Measurements from ENCODE around the gene PKIG. TPM values are rescaled to one million over a fixed set of nuclear protein-coding genes. Genes with fewer than 3 reads are reported as not detected.
"Not testable (repeated sequence)": the region's sequence is repeated elsewhere in the genome, so short reads cannot be mapped to it uniquely, and the experiment has no call there.

PKIG gene
- total RNA-seq, 2 experiments from 2014 or later, result 1.1 to 1.6 TPM

DNA sequence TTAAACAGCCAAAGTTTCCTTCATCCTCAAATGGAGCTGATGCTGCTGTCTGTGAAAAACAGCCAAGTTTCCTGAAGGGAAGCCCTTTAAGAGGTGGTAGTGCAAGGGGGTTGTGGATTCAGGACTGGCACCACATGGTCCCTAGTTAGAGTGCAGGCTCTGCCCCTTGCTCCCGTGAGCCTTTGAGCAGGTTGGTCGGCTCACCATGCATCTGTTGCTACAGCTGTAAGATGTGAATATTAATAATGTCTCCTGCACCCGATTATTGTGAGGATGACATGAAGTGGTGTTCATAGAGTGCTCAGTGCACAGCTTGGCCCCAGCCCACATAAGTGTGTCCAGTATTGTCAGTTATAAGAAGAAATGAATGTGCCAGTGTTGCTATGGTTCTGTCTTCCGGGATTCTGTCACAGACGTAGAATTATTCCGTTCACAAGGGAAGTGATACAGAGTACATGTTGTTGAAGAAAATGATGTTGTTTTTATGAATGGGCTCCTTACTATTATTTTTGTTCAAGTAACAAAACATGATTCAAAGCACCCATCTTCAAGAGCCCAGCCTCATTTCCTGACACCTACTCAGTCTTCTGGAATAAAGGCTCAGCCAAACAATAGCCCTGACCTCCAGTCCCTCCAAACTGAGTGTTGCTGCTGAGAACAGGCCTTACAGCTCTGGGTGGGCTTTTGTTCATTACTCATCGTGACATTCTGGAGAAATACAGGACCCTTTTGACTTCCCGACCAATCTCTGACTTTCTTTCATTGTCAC lies 2.9 kb upstream of the PKIG start:
- Mint-ChIP-seq H3K9me3 (ENCODE audit: low read depth) (no peaks in the 10 kb centered on the region), H3K4me3 (no peak overlapping the region), H3K27ac (no peak overlapping the region), H3K36me3 (no peaks in the 10 kb centered on the region), H3K4me1 (peaks cover 27% of the 10 kb centered on the region), H3K27me3 (peaks cover 2% of the 10 kb centered on the region)
- CTCF ChIA-PET, result no interaction called here
- DNase-seq (no peak), ATAC-seq (no peak)

GRCh38 chr20:44580581-44581268 lies 1.7 kb upstream of the PKIG start:
- Mint-ChIP-seq H3K27me3 (peaks cover 2% of the 10 kb centered on the region), H3K4me1 (peaks cover 28% of the 10 kb centered on the region), H3K4me3 (no peak overlapping the region), H3K36me3 (no peaks in the 10 kb centered on the region), H3K9me3 (ENCODE audit: low read depth) (no peaks in the 10 kb centered on the region), H3K27ac (no peak overlapping the region)
- no peak for DNase-seq
- CTCF ChIA-PET, result interaction anchor here (0.8 kb wide), 1 partner anchor 105 kb away, joined by 3 read pairs; no protein-coding TSS in a partner anchor
- ATAC-seq, result no peak

GRCh38 chr20:44581515-44581914 lies 864 bp upstream of the PKIG start:
- Mint-ChIP-seq H3K9me3 (ENCODE audit: low read depth) (no peaks in the 10 kb centered on the region), H3K36me3 (no peaks in the 10 kb centered on the region)

DNA sequence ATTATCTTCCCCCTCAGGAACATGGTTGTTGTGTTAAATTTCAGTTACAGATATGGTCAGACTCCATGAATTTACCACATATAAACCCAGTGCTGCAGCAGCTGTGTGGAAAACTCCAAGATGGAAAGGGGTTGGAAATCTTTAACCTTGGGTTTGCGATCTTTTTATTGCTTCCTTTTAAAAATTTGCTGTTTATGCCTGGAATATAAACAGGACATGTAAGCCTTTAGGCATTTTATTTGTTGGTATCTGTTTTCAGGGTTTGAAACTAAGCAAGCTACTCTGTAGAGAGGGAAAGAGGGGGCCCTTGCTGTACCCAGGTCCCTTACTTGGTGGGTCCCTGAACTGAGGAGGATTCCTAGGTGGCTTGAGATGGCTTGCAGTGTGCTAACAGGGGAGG lies 778 bp downstream of the PKIG start:
- no peak for DNase-seq
- Mint-ChIP-seq H3K4me3 (no peak overlapping the region), H3K27ac (no peak overlapping the region), H3K9me3 (ENCODE audit: low read depth) (no peaks in the 10 kb centered on the region), H3K4me1 (peaks cover 16% of the 10 kb centered on the region), H3K27me3 (peaks cover 7% of the 10 kb centered on the region), H3K36me3 (no peaks in the 10 kb centered on the region)
- CTCF ChIA-PET, result interaction anchor here (1.2 kb wide), 1 partner anchor 23 kb away, joined by 3 read pairs; no protein-coding TSS in a partner anchor
- no peak for ATAC-seq

More at GRCh38 chr20:44581515-44581914, 864 bp upstream of the PKIG start:
- Mint-ChIP-seq H3K4me1 (peaks cover 26% of the 10 kb centered on the region), H3K27me3 (peaks cover 2% of the 10 kb centered on the region), H3K27ac (no peak overlapping the region), H3K4me3 (no peak overlapping the region)
- no peak for DNase-seq
- ATAC-seq, result no peak
- CTCF ChIA-PET, result no interaction called here

DNA sequence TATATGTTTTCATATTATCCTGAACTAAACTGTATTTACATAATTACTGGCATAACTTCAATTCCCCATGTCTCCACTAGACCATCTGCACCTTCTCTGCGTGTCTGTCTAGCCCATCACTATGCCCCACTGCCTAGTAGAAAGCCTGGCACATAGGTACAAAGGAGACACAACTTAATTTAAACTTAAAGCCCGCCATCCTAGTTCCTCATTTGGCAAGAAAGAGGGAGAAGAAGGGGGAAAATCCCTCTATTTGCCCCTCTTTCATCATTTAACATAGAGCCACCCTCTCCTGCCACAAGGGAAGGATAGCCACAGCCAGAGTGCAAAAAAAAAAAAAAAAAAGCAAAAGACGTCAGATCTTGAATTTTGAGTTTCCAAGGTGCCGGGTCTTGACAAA lies 1.8 kb downstream of the PKIG start:
- ATAC-seq (no peak), DNase-seq (no peak)
- H3K27me3 Mint-ChIP-seq, result peaks cover 5% of the 10 kb centered on the region
- no peak overlapping the region for H3K27ac Mint-ChIP-seq
- H3K36me3 Mint-ChIP-seq, result no peaks in the 10 kb centered on the region
- H3K9me3 Mint-ChIP-seq (ENCODE audit: low read depth), result no peaks in the 10 kb centered on the region
- no peak overlapping the region for H3K4me3 Mint-ChIP-seq
- CTCF ChIA-PET, result no interaction called here
- H3K4me1 Mint-ChIP-seq, result peaks cover 15% of the 10 kb centered on the region

DNA sequence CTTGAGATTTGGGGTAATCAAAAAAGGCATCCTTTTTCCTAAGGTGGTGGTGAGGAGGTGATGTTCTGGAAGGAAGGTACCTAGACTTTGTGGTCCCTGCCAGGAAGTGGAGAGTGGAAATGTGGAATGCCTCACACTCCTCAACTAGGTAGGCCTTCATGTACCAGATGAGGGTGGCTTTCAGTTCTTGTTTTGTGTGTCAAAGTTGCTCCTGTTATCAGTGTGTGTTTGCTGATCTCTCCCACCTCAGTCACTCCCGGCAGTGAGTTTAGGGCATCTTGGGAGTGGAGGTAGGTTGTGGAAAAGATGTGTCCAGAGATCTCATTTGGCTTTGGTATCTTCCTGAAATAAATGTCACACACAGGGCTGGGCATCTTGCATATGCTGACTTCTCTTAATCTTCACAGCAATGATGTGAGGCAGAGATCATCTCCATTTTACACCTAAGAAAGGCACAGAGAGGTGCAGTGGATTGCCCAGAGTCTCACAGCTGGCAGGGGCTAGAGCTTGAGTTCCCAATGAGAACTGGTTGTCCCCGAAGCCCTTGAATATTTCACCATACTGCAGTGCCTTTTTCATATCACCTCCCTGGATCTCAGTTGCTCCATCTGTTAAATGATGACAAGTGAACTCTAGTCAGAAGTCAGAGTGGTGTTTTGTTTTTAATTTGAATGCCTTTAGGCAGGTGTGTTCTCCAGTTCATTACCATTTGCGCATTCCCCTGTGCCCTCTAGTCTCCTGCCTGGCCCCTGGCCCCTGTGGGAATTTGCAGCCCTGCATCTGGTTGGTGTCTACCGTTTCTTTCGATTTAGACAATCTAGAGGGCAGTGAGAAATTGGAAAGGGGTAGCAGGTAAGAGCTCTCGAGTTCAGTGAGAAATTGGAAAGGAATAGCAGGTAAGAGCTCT lies 2.9 kb downstream of the PKIG start:
- Mint-ChIP-seq H3K9me3 (ENCODE audit: low read depth) (no peaks in the 10 kb centered on the region), H3K27me3 (peaks cover 5% of the 10 kb centered on the region), H3K36me3 (no peaks in the 10 kb centered on the region), H3K27ac (no peak overlapping the region), H3K4me1 (peaks cover 15% of the 10 kb centered on the region), H3K4me3 (no peak overlapping the region)
- ATAC-seq (no peak), DNase-seq (no peak)
- CTCF ChIA-PET, result interaction anchor here (1.1 kb wide), 1 partner anchor 12 kb away, joined by 3 read pairs; no protein-coding TSS in a partner anchor

- H3K4me1 Mint-ChIP-seq, result peaks cover 6% of the 10 kb centered on the region
- ATAC-seq, result no peak
- DNase-seq, result no peak
Measured at GRCh38 chr20:44586289-44586911, 4.0 kb downstream of the PKIG start.

DNA sequence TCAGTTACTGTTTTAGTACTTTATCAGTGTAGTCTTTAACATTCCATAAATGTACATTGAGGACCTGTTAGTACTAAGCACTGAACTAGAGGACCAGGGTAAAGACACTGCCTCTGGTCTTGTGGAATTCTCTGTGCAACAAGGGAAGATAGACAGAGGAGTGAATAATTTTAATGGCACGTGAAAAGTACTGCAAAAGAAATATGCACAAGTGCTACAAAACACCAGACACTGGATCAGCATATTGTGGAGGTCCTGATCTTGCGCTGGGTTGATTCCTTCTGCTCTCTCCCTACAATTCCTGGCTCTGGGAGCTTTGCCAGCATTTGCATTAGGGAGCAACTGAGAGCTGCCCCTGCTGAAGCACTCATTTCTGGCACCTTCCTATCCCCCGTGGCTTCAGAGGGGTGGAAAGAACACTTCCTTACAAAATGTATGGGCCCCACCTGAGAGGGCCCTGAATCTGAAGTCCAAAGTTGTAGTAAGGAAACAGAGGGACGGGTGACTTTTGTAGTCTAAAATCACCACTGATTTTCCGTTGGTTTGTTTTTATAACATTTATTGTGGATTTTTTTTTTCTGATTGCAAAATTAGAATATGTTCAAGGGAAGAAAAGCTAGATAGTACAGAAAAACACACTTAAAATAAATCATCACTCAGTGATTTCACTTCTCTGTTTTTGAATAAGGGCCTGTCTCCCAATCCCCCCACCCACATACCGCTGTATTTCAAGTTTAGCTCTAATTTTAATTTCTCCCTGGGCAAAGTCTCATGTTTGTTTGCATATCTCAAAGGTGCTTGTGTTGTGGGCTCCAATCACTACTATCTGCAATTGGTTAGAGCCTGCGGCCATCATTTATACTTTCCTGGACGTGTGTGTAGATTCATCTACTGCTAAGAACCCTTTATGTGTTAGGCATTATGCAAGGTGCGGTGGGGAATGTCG lies 4.9 kb downstream of the PKIG start:
- no peak for DNase-seq

More at GRCh38 chr20:44586289-44586911, 4.0 kb downstream of the PKIG start:
- Mint-ChIP-seq H3K9me3 (ENCODE audit: low read depth) (no peaks in the 10 kb centered on the region), H3K27ac (no peak overlapping the region), H3K36me3 (no peaks in the 10 kb centered on the region), H3K27me3 (peaks cover 5% of the 10 kb centered on the region), H3K4me3 (no peak overlapping the region)
- CTCF ChIA-PET, result interaction anchor here (1.1 to 1.4 kb wide), 3 partner anchors 11 to 20 kb away, joined by 3 read pairs; no protein-coding TSS in a partner anchor

GRCh38 chr20:44588321-44588720 lies 5.9 kb downstream of the PKIG start:
- CTCF ChIA-PET, result interaction anchor here (0.7 kb wide), 1 partner anchor 148 kb away, joined by 3 read pairs; no protein-coding TSS in a partner anchor
- not testable (repeated sequence) for H3K4me3 Mint-ChIP-seq; DNase-seq; ATAC-seq; H3K27me3 Mint-ChIP-seq; H3K9me3 Mint-ChIP-seq (ENCODE audit: low read depth); H3K27ac Mint-ChIP-seq; H3K36me3 Mint-ChIP-seq; H3K4me1 Mint-ChIP-seq

More for the DNA sequence above, 4.9 kb downstream of the PKIG start:
- Mint-ChIP-seq H3K4me3 (no peak overlapping the region), H3K4me1 (peaks cover 5% of the 10 kb centered on the region), H3K9me3 (ENCODE audit: low read depth) (no peaks in the 10 kb centered on the region), H3K36me3 (no peaks in the 10 kb centered on the region), H3K27me3 (peaks cover 5% of the 10 kb centered on the region), H3K27ac (no peak overlapping the region)
- ATAC-seq, result no peak
- CTCF ChIA-PET, result interaction anchor here (0.7 to 1.4 kb wide), 3 partner anchors 13 to 147 kb away, joined by 3 read pairs; no protein-coding TSS in a partner anchor

GRCh38 chr20:44589537-44589936 lies 7.2 kb downstream of the PKIG start:
- CTCF ChIA-PET, result no interaction called here
- Mint-ChIP-seq H3K36me3 (no peaks in the 10 kb centered on the region), H3K27ac (no peak overlapping the region), H3K9me3 (ENCODE audit: low read depth) (no peaks in the 10 kb centered on the region), H3K4me1 (peaks cover 5% of the 10 kb centered on the region), H3K27me3 (peaks cover 5% of the 10 kb centered on the region), H3K4me3 (no peak overlapping the region)
- DNase-seq (no peak), ATAC-seq (no peak)

DNA sequence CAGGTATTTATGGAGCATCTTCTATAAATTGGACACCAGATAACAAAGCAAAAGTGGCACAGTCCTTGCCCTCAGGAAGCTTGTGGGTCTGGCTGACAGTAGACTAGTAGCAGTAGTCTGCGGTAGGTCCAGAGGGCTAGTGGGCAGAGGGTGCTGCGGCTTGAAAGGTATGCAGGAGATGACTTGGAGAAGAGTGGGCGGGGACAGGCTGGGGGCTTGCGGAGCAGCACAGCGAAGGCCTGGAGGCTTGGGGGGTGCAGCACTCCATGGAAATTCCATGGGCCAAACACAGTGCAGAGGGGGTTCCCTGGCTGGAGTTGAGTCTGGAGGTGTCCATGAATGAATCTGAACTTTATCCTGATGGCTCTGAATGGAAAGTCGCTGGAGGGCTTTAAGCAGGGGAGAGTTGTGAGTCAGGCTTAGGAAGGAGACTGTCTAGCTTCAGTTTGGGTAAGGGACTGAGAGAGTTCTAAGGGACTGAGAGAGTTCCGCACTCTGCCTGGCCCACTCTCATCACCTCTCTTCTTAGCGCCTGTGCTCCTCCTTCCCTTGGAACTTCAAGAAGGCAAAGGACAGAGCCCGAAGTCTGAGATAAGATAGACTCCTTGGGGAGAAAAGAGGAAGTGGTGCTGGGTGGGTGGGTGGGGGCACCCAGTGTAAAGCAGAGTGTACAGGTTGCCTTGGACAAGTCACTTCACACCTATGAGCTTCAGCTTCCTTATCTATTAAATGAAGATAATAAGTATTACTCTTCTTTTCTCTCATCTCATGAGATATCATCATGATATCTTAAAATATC lies 8.8 kb downstream of the PKIG start:
- Mint-ChIP-seq H3K4me1 (peaks cover 2% of the 10 kb centered on the region), H3K27me3 (peaks cover 5% of the 10 kb centered on the region), H3K27ac (no peak overlapping the region)

More for the DNA sequence above, 8.8 kb downstream of the PKIG start:
- CTCF ChIA-PET, result interaction anchor here (0.8 to 1.1 kb wide), 2 partner anchors 9 to 19 kb away, joined by 3 read pairs; partner anchors contain the start of gene PKIG
- no peak for DNase-seq
- H3K4me3 Mint-ChIP-seq, result no peak overlapping the region
- H3K9me3 Mint-ChIP-seq (ENCODE audit: low read depth), result no peaks in the 10 kb centered on the region
- ATAC-seq, result no peak
- H3K36me3 Mint-ChIP-seq, result no peaks in the 10 kb centered on the region

All from activated CD8-positive, alpha-beta memory T cell treated with anti-CD3 and anti-CD28 coated beads, Interleukin-2, amount 10 ng/mL, durations not matched to agents 7 days and 5 days (primary cell).